Thymus (tissue), 11 donors: ENCODE data around the gene SNAPC1. TPM values are rescaled to one million over a fixed set of nuclear protein-coding genes. Genes with fewer than 3 reads are reported as not detected.
"Not testable (repeated sequence)": the region's sequence is repeated elsewhere in the genome, so short reads cannot be mapped to it uniquely, and the experiment has no call there.

Experiments
- DNase-seq, 9 donors: peaks; one replicate each; pipeline ENCODE4 v3.0.0-alpha.2; 2013; ENCODE audit warnings: low spot score in 9 of 9, low read depth in 6 of 9, missing footprints in 1 of 9
- H3K27ac ChIP-seq, 2 donors: one replicate each; pipeline ENCODE4 v1.5.1; 2013; ENCODE audit warnings: control low read depth in 1 of 2, low read depth in 1 of 2, low read length in 1 of 2, mild to moderate bottlenecking in 1 of 2, moderate library complexity in 1 of 2
- H3K27me3 ChIP-seq, 2 donors: one replicate each; pipeline ENCODE4 v1.5.1; 2013; ENCODE audit warnings: low read length in 1 of 2; ENCODE audit not compliant: control insufficient read depth in 2 of 2, insufficient read depth in 1 of 2
- H3K36me3 ChIP-seq, 2 donors: one replicate each; pipeline ENCODE4 v1.5.1; 2013; ENCODE audit warnings: low read length in 1 of 2, mild to moderate bottlenecking in 1 of 2, moderate library complexity in 1 of 2; ENCODE audit not compliant: control insufficient read depth in 2 of 2, insufficient read depth in 2 of 2
- H3K4me1 ChIP-seq, 2 donors: one replicate each; pipeline ENCODE4 v1.5.1; 2013; ENCODE audit warnings: low read length in 2 of 2; ENCODE audit not compliant: control insufficient read depth in 2 of 2, insufficient read depth in 2 of 2
- H3K4me3 ChIP-seq, 2 donors: one replicate each; pipeline ENCODE4 v1.5.1; 2013; ENCODE audit warnings: low read length in 2 of 2, control low read depth in 1 of 2, mild to moderate bottlenecking in 1 of 2
- H3K9me3 ChIP-seq, 2 donors: one replicate each; pipeline ENCODE4 v1.5.1; 2013; ENCODE audit warnings: low read length in 1 of 2, mild to moderate bottlenecking in 1 of 2; ENCODE audit not compliant: control insufficient read depth in 2 of 2, insufficient read depth in 1 of 2
- WGBS: extraction: QIAGEN DNeasy Blood & Tissue Kit; methylation state at CpG from one replicate; pipeline ENCODE4 v1.1.7; 2013; 5-methylcytosine and 5-hydroxymethylcytosine counted together
- polyA plus RNA-seq: library from polyadenylated mRNA; stranded (reverse); fragments of 200-250 nt; gene quantifications from one replicate; pipeline ENCODE4 v1.2.3, GENCODE V29; 2013
- total RNA-seq: library from RNA; stranded (reverse); fragments of 120-200 nt; gene quantifications from one replicate; pipeline ENCODE4 v1.2.4, GENCODE V29; 2013
- donor health status: healthy.

Gene SNAPC1
- total and polyA plus RNA-seq, 2 donors = 9.6 to 11.8 TPM

DNA sequence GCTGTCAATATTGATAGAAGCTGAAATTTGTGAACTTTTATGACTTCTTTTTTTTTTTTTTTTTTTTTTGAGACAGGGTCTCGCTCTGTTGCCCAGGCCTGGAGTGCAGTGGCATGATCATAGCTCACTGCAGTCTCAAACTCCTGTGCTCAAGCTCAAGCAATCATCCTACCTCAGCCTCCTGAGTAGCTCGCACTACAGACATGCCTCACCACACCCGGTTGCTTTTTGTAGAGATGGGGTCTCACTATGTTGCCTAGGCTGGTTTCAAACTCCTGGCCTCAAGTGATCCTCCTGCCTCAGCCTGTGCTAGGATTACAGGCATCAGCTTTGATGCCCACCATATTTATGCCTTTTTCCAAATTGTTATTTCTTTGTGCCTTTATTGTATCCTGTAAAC, 15.9 kb upstream of the SNAPC1 start:
- H3K36me3 ChIP-seq = peaks cover 18 to 43% of the 10 kb centered on the region in 2 donors
- H3K27me3 ChIP-seq, H3K4me3 ChIP-seq, H3K9me3 ChIP-seq, H3K27ac ChIP-seq, H3K4me1 ChIP-seq, DNase-seq: not testable (repeated sequence)
- 98% methylated on average over 3 of the region's 3 CpGs for WGBS

DNA sequence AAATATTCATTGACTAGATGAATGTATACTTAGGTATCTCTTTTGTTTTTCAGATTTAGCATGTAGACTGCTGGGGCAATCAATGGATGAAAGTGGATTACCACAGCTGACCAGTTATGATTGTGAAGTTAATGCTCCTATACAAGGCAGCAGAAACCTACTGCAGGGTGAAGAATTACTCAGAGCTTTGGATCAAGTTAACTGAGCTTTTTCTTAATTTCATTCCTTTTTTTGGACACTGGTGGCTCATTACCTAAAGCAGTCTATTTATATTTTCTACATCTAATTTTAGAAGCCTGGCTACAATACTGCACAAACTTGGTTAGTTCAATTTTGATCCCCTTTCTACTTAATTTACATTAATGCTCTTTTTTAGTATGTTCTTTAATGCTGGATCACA, 15.3 kb upstream of the SNAPC1 start:
- Histone ChIP-seq H3K27ac (no peak overlapping the region), H3K27me3 (no peaks in the 10 kb centered on the region)

DNA sequence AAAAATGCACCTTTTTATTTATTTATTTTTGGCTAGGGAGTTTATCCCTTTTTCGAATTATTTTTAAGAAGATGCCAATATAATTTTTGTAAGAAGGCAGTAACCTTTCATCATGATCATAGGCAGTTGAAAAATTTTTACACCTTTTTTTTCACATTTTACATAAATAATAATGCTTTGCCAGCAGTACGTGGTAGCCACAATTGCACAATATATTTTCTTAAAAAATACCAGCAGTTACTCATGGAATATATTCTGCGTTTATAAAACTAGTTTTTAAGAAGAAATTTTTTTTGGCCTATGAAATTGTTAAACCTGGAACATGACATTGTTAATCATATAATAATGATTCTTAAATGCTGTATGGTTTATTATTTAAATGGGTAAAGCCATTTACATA, 14.9 kb upstream of the SNAPC1 start:
- 97% methylated on average over 3 of the region's 3 CpGs for WGBS
- Histone ChIP-seq H3K36me3 (peaks cover 18 to 35% of the 10 kb centered on the region in 2 donors), H3K27ac (no peak overlapping the region), H3K4me1 (peaks cover 0 to 3% of the 10 kb centered on the region in 2 donors), H3K4me3 (no peak overlapping the region), H3K27me3 (no peaks in the 10 kb centered on the region), H3K9me3 (no peaks in the 10 kb centered on the region)
- no peak for DNase-seq

More for the DNA sequence above, 15.3 kb upstream of the SNAPC1 start:
- Histone ChIP-seq H3K36me3 (peaks cover 18 to 38% of the 10 kb centered on the region in 2 donors), H3K4me3 (no peak overlapping the region), H3K4me1 (peaks cover 0 to 3% of the 10 kb centered on the region in 2 donors), H3K9me3 (no peaks in the 10 kb centered on the region)
- DNase-seq = no peak

DNA sequence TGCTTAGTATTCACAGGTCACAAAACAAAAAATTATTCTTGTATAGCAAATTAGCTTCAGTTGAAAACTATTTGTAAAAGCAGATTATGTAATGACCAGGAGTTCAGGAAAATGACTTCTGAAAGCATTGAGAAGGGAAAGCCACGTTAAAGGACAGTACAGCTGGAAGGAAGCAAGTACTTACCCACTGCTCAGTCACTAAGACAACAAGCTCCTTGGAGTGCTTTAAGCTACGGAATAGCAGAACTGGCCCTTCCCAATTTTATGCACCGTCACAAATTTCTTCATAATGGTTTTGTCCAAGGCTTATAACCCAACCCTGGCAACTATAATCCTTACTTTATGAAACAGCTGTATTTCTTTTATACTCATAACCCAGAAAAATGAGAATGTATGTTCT, 13.0 kb upstream of the SNAPC1 start:
- WGBS = 88% methylated on average over 3 of the region's 3 CpGs
- H3K27ac ChIP-seq = no peak overlapping the region
- H3K36me3 ChIP-seq = peaks cover 13 to 23% of the 10 kb centered on the region in 2 donors
- no peaks in the 10 kb centered on the region for H3K27me3 ChIP-seq
- peaks cover 0 to 3% of the 10 kb centered on the region in 2 donors for H3K4me1 ChIP-seq
- peak in 1 of 9 donors; percentile 5 for DNase-seq
- H3K4me3 ChIP-seq = no peak overlapping the region
- H3K9me3 ChIP-seq = no peaks in the 10 kb centered on the region

DNA sequence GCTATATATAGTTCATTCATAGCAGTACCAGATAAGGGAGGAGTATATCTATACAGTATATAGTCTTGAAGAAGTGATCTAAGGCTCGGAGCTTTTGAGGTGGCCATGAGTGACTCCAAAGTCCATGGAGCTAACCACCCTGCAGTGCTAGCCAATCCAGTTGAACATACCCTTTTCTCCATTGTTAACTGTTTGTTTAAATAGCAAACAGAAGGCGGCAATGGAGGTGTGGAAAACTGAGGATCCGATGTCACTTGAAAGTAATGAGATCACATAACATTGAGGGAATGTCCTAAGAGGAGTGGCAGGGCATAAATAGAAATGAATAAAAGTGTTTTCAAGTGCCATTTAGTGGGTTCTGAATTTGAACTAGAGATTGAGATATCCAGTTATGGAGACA, 12.4 kb upstream of the SNAPC1 start:
- Histone ChIP-seq H3K4me3 (no peak overlapping the region), H3K36me3 (peaks cover 11 to 19% of the 10 kb centered on the region in 2 donors), H3K9me3 (no peaks in the 10 kb centered on the region), H3K27ac (no peak overlapping the region), H3K27me3 (no peaks in the 10 kb centered on the region), H3K4me1 (peaks cover 0 to 3% of the 10 kb centered on the region in 2 donors)
- DNase-seq = no peak
- 95% methylated on average over 3 of the region's 3 CpGs for WGBS

DNA sequence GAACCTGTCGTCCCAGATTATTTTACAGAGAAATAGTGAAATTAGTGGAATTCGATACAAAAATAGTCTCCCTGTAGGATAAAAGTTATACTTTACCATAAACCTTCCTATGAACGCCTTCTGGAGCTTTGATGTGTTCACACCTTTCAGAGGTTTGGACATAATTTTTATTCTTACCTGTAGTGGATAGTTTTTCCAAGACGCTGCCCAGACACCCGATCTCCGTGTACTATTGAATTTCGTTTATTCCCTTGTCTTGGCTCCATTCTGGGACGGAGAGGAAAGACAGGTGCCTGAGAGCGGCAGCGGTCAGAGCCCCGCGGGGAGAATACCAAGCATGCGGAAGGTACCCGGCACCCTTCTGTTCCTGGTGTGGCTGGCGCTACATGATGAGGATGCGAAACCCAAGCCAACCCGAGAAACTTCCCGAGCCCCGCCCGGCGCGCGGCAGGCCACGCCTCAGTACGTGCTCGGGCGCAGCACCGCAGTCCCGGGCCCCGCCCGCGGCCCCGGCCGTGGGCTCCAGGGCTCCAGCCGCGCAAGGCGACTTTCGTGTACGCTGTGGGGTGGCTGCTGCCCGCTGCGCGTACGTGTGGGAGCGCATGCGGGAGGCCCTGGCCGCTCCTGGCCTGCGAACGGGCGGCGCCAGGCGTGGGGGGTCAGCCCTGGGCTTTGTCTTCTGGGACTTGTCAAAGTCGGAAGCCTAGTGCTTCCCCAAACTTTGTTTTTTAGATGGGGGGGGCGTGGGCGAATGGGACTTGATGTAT, 11.3 kb upstream of the SNAPC1 start:
- H3K4me3 ChIP-seq = peak overlapping the region; percentile 52 to 76
- peaks cover 8 to 15% of the 10 kb centered on the region in 2 donors for H3K36me3 ChIP-seq
- H3K27me3 ChIP-seq = no peaks in the 10 kb centered on the region
- H3K9me3 ChIP-seq = no peaks in the 10 kb centered on the region
- peaks cover 0 to 3% of the 10 kb centered on the region in 2 donors for H3K4me1 ChIP-seq
- peak; percentile 54 to 92 (median 73) for DNase-seq
- WGBS = 2% methylated on average over 54 of the region's 54 CpGs
- peak overlapping the region; percentile 50 to 85 for H3K27ac ChIP-seq

DNA sequence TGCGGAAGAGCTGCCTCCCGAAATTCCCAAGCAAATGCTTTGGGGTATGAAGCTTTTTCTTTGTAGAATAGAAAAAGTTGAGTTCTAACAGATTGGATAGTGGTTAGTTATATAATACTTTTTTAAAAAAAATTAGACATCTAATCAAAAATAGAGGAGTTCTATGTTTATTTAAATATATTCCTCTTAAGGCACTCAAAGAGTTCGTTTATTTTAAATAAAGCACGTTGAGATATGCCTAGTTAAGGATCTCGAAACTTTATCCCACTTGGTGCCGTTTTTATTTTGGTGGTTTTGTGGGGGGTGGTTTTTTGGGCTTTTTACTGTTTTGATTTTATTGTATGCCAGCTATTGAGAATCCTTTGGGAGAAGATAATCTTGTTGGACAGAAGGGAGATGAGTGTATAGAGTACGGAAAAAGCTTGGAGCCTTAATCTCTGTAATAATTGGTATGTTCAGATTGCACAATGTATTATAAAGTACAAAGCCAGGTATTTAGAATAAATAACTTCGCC, 10.7 kb upstream of the SNAPC1 start:
- no peak overlapping the region for H3K27ac ChIP-seq
- WGBS = 56% methylated on average over 8 of the region's 8 CpGs

DNA sequence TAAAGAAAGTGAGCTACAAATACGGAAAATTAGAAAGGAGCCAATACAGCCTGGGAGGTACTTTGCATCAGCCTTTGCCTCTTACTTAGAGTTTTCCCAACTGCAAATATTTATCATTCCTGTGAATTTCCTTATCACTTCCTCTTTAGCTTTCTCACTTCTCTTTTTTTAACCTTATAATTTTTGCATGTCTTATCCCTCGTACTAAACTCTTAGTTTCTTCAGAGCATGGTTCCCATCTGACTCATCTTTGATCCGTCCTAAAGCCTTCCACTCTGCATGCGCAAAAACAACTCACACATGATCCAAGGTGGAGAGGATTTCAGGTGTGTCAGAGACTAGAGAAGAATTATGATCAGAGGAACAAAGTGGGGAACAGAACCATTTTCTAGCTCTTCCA, 9.6 kb upstream of the SNAPC1 start:
- WGBS = 78% methylated on average over 4 of the region's 4 CpGs
- no peak overlapping the region for H3K27ac ChIP-seq

More for the DNA sequence above, 10.7 kb upstream of the SNAPC1 start:
- Histone ChIP-seq H3K27me3 (no peaks in the 10 kb centered on the region), H3K9me3 (no peaks in the 10 kb centered on the region), H3K36me3 (peaks cover 4 to 12% of the 10 kb centered on the region in 2 donors), H3K4me1 (peaks cover 0 to 3% of the 10 kb centered on the region in 2 donors), H3K4me3 (peak overlapping the region; percentile 52 to 76)
- peak in 1 of 9 donors; percentile 7 for DNase-seq

DNA sequence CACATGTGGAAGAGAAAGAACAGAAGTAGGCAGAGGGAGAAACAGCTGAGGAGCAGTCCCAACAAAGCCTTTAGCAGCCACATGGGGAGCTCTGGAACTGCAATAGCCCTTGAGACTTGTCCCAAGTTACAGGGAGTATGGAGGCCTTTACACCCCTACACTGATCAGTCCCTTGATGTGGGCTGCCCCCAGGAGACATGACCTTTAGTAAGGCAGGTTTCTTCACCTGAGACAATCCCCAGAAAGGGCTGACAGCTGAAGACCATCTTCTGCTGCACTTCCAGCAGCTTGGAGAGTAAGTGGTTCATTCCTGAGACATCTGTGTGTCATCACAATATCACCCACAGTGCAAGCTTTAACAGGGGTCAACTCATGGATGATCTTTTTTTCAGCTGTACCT, 8.6 kb upstream of the SNAPC1 start:
- no peak overlapping the region for H3K27ac ChIP-seq
- peaks cover 0 to 3% of the 10 kb centered on the region in 2 donors for H3K4me1 ChIP-seq
- H3K9me3 ChIP-seq = no peaks in the 10 kb centered on the region
- DNase-seq = no peak
- no peak overlapping the region for H3K4me3 ChIP-seq
- H3K36me3 ChIP-seq = peaks cover 0 to 4% of the 10 kb centered on the region in 2 donors
- no peaks in the 10 kb centered on the region for H3K27me3 ChIP-seq

More for the DNA sequence above, 9.6 kb upstream of the SNAPC1 start:
- Histone ChIP-seq H3K9me3 (no peaks in the 10 kb centered on the region), H3K4me1 (peaks cover 0 to 3% of the 10 kb centered on the region in 2 donors), H3K27me3 (no peaks in the 10 kb centered on the region), H3K36me3 (peaks cover 0 to 4% of the 10 kb centered on the region in 2 donors), H3K4me3 (no peak overlapping the region)
- no peak for DNase-seq
